GM19351 (cell line): ENCODE results near the gene CFAP70.
A peak's percentile ranks its signal among the peaks of the same experiment; 100 is the strongest.
"Not testable (repeated sequence)": the region's sequence is repeated elsewhere in the genome, so short reads cannot be mapped to it uniquely, and the experiment has no call there.

ENCODE experiments used
- ATAC-seq: cut with Tn5 transposase; IDR thresholded peaks from one replicate; pipeline ENCODE4 v1.9.1; 2021; ENCODE audit warnings: mild to moderate bottlenecking, moderate library complexity; ENCODE audit not compliant: unreplicated experiment

The CFAP70 gene

DNA sequence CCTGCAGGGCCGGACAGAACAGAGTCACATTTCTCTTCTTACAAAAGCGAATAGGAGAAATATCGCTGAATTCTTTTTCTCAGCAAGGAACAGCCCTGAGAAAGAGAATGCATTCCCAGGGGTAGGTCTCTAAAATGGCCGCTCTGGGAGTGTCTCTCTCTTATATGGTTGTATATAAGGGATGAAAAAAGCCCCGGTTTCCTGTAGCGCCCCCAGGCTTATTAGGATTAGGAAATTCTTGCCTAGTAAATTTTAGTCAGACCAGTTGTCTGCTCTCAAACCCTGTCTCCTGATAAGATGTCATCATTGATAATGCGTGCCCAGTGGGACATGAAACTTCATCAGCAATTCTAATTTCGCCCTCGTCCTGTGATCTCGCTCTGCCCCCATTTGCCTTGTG lies 100.1 kb downstream of the CFAP70 start:
- not testable (repeated sequence) for ATAC-seq

DNA sequence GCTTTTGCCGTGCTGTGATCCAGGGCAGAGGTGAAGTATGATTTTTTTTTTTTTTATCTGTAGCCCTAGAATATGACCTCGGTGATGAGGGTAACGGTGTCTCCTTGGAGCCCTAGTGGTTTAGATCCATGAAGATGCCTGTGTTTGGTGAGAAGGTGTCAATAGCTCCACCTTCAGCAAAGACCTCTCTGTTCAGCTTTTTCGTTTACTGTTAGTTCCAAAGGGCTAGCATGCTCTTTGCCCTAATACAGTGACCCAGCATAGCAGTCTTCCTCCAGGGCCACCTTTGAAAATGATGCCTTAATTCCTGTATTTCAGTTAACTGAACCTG lies 105.5 kb downstream of the CFAP70 start:
- no peak for ATAC-seq

DNA sequence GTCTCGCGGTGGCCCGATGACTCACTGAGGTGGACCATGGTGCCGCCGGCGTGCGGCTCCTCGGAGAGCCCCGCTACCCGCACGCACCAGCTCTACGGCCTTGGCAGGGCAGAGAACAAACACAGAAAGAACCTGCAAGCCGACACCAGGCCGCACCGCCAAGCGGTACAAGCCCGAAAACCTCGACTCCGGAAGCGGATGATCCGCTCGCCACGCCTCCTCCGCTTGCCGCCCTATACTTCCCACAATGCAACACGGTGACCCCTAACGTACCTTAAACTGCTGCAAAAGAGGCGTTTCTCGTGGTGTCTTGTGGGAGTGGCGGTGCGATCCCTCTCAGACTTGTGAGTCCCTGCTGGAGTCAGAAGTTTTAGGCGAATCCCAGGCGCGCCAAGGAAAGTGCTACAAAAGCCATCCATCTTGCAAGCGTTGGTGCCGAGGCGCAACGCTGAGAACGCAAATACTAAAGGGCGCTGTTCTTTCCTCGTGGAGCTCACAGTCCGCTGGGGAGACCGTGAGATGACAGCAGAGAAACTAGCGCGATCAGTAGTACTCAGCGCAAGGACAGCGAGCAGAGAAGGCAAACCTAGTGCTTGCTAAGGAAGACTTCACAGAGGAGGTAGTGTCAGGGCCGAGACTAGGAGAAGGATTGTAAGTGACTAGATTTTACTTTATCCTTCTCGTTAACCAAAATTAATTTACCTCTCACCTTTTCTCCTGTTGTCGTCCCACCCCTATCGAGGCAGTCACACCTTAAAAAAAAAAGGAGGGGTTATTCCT lies 106.0 kb downstream of the CFAP70 start, which contains the start of gene MRPS16:
TSS of gene MRPS16 (minus strand) at position 200 of the 780 bp plus-strand sequence. CDS start at position 38, 162 bp downstream.
- ATAC-seq, result peak; percentile 73

DNA sequence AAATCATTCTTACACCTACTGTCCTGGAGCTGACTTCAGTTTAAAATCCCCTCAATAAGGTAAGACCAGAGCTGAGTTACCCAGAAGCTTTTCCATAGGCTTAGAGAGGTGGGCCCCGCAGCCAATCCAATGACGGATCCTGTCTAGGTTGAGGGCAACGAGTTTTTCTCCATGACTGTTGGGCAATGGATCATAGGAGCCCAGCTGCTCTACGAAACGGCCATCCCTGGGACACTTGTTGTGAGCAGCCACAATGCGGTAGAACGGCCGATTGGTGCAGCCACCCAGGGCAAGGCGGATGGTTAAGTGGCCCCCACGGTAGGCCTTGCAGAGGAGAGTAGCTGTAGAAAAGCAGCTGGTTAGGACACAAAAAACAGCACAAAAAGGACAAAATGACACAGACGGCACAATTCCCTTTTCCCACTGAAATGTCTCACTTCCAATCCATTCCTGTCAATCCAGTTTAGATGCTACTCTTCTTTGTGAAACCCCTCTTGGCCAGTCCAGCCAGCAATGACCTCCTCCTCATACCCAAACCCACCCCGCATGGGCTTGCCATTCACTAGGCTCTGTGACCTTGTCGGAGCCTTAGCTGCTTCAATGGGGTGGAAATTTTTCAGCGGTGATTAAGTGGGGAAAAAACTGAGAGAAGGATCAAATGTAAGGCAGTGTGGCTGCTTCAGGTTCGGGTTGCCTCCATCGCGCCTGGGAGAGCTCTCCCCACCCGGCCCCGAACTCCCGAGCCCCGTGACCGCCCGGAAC lies 106.8 kb downstream of the CFAP70 start:
- no peak for ATAC-seq

DNA sequence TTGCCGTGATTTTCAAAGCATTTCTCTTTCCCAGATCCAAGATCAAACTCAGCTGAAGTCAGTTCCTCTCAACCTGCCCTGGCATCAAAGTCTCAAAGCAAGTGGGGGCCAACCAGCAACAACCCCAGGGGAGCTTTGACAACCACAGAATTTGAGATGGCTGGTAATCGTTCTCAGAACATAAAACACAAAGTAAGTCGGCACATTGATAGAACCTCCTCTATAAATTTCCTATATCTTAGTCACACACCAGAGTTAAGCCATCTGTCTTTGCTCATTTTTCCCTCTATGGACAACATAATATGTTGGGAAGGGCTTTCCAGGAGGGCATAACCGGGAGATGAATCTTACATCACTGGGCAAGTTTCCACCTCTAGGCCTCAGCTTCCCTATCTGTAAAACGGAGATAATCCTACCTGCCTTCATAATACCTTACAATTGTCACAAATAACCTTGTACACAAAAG lies 110.4 kb downstream of the CFAP70 start:
- ATAC-seq, result no peak

DNA sequence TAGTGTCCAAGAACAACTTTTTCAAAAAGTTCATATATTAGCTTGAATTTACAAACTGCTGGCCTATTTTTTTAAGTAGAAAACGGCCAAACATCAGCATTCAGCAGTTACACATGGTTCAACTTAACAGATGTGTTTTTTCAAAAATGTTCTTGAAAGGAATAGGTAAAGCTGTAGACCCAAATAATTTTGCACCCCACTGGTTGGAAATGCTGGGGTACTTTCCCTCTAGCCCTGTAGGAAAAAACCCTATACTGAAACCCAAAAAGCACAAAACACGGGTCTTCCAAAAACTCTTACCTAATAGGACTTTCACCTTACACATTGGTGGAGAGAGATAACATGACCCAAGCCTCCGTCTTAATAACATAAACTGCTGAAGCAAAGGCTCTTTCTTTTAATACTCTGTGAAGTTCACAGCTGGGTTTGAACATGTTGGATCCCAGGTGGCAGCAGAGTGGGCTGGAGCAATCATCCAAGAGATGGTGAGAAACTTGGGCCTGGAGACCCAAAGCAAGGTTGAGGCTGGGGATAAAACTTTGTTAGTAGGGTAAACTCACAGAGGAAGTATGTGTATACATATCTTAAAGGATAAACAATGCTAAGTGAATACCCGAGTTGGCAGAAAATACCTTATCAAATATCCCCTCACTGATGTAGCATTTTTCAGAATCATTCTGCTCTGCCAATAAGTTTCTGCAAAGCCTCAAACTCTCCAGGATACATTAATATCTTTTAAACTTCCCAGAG lies 111.0 kb downstream of the CFAP70 start:
- ATAC-seq, result no peak

DNA sequence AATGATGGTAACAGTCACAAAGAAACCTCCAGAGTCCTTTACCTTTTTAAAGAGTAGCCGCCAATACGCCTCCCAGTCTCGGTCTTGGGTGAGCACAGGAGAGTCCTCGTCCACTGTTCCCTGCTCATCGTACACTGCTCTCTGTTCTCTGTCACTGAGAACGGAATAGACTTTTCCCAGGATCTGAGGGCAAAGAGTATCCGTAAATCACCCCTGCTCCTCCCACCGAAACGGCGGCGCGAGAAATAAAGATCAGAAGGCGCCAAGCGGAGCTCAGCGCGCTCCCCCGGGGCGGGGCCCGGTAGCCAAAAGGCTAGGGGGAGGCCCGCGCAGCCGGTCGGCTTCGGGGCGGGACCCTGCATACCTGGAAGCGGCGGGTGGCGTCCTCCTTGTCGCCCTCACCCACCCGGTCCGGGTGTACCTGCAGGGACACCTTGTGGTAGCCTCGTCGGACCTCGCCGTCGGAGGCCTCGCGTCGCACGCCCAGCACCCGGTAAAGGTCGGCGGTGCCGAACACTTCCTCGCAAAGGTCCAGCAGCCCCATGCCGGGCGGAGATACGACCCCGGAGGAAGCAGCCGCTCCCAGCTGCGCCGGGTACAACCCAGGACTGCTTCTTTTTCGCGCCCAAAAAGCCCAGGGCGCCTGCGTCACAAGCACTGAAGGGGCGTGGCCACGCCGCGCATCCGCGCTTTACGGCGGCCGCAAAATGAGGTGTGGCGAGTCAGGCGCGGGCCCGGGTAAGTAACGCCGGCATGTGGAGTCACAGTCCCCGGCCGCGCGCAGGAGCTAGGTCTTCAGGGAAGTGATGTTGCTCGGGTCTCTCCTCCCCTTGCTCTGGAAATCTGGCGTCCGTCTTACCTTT lies 111.8 kb downstream of the CFAP70 start, which contains the start of gene DNAJC9:
TSS of gene DNAJC9 (minus strand) at position 610 of the 863 bp plus-strand sequence. CDS start at position 544, 66 bp downstream.
- ATAC-seq, result peak; percentile 77

DNA sequence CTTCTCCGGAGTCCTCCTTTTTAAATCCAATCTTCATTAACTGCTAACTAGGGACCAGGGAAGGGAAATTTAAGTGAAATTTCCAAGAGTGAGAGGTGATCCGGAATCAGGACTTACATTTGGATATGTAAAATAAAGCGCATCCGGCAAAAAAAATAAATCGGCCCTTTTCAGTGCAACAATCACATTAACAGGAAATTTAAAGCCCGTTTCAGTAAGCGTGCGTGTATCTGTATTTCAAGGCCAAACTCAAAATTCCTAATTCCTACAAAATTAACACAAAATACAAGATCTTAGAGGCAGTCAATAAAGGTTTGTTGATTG lies 112.4 kb downstream of the CFAP70 start:
- no peak for ATAC-seq

DNA sequence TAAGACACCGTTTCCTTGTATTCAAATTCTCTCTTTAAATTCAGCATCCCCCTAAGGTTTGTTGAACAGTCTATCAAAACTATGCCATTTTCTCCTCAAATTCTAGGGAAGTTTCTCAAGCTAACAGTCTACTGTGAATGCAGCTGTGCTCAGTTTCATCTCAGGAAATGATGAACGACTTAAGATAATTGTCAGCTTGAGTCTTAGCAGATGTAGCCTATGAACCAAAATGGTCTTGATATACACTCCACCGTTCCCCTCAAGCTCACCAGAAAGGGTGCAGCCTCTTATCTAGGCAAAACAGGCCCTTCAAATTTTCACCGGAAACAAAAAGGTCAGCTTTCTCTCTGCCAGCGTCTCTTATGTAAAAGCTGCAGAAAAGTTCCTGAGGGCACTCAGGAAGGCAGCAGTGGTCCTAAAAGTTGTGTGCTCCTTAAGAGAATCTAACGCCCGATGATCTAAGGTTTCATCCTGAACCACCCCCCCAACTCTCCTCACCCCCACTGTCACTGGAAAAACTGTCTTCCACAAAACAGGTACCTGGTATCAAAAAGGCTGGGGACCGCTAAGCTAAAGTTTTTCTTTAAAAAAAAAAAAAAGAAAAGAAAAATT lies 113.7 kb downstream of the CFAP70 start:
- no peak for ATAC-seq

DNA sequence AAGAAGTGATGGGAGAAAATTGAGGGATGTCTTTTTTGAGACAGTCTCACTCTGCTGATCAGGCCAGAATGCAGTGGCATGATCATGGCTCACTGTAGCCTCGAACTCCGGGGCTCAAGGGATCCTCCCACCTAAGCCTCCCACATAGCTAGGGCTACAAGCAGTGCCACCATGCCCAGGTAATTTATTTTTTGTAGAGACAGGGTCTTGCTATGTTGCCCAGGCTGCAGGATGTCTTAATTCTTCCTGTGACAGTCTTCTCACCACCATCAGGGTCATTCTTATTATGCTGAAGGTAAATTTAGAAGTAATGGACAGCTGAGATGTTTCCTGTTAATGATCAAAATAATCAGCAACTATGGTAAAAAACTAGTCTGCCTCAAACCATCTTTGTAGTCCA lies 118.8 kb downstream of the CFAP70 start:
- ATAC-seq, result no peak

DNA sequence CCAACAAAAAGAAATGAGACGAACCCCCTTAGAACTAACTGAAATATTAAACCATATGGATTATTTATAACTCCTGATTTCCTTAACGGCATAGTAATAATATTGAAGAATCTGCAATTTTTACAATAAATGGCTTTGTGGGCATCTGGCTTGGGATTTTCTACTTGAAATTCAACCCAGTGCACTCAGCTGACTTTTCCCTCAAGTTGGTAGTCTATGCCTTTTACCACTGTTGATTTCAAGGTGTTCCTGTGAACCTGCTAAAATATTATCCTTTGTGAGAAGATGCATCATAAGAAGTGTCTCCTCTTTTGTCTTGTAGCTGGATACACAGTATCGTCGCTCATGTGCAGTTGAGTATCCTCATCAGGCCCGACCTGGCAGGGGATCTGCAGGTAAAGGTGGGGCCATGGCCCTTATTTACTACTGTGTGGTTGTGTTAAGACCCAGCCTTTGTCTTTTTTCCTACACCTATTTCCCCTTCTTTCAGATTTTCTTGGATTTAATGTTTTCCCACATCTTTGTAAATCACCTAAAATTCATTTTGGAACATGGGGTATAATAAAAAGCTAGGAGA lies 119.6 kb downstream of the CFAP70 start:
- ATAC-seq, result no peak

DNA sequence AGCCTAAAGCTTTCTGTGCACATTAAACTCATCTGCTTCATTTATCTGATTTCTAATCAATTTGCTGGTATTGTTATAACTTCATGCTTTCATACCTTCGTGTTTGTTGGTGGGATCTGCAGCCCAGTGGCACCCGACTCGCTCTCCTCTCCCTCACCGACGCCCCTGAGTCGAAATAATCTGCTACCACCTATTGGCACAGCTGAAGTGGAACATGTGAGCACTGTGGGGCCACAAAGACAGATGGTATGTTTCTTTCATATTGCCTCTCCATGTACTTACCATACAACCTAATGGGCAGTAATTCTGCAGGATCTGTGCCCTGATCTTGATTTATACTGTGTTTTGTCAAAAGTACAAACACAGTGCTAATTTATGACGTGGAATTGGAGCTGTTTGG lies 124.0 kb downstream of the CFAP70 start:
- ATAC-seq, result no peak

DNA sequence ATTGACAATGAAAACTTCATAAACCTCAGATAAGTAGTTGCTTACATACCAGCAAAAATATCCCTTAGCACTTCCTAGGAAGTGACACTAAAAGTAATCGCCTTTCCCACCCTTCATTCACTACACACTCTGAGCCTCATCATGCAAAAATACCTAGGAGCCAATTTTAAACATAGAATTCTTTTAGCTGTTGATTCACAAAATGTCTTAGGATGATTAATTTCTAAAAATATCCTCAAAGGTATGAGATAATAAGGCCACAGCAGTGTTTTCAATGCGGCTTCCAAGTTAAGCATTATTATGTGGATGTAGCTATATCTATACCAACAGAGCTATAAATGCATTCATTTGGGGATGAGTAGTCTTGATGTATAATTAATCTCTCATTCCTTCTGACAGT lies 124.8 kb downstream of the CFAP70 start:
- ATAC-seq, result no peak

DNA sequence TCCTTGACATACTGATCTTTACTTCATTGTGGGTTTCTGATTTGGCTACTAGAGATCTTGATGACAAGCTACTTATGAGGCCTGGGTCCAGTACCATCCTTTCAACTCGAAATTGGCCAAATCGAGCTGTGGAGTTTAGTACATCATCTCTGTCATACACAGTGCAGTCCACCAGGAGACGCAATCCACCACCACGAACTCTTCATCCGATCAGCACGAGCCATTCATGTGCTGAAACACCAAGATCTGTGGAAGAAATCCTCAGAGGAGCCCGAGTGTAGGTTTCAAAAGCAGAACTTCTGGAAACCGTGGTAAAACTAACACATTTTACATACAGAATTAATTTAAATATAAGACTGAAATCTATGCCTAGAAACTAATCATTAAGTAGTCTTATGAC lies 125.8 kb downstream of the CFAP70 start:
- no peak for ATAC-seq

DNA sequence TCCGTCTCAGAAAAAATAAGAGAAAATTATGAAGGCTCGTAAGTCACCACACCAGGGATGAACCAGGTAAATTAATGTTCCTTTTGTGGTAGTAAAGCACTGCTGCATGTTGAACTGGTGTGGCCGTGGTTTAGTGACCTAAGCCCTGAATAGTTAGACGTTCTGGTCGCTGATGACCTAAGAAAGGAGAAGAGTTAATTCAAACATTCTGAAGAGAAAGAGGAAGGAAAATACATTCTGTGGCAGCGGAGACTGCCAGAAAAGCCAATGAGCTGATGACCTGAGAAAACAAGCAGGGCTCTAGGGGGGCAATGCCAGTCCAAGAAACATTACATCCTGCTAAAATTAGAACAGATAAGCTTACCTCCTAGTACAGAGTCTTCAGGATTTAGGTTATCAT lies 129.1 kb downstream of the CFAP70 start:
- no peak for ATAC-seq

DNA sequence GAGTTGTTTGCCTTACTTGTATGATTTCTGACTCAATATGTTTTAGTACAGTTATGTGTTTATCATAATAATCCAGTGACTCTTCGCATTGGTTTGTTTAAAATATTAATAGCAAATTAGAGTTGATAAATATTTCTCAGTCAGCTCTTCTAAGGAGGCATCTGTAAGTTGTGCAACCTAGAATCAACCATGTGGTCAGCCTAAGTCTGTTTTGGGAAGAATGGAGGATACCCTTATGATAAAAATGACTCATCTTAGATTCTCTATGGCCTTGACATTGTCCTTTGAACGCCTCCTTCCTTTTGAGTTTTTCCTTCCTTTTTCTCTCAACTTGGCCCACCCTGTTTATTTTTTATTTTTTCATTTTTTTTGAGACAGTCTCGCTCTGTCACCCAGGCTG lies 130.4 kb downstream of the CFAP70 start:
- no peak for ATAC-seq

DNA sequence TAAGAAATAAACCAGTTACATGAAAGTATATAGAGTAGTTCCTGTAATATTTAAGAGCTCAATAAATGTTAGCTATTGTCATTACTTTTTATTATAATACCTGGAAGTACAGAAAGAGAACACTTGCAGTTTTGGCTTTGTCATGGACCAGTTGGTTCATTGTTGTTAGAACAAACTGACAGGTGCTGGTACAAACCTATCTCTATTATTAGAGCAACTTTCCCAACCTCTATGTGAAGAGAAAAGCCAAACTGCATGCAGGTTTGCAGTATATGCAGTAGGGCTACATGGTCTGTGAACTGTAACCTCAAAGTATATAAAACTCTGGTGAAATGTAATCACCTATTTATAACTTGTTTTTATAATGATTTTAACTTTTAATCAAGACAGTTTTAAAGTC lies 132.0 kb downstream of the CFAP70 start:
- no peak for ATAC-seq

DNA sequence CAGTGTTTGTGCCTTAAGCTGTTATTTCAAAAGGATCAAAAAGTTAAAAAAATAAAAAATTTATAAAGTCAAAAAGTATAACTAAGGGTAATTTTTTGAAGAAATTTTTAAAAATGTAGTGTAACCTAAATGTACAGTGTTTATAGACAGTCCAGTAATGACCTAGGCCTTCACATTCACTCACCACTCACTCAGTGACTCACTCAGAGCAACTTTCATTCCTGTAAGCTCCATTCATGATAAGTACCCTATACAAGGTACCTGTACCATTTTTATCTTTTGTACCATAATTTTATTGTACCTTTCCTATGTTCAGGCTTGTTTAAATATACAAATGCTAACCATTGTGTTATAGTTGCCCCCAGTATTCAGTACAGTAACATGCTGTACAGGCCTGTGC lies 133.1 kb downstream of the CFAP70 start:
- ATAC-seq, result no peak

DNA sequence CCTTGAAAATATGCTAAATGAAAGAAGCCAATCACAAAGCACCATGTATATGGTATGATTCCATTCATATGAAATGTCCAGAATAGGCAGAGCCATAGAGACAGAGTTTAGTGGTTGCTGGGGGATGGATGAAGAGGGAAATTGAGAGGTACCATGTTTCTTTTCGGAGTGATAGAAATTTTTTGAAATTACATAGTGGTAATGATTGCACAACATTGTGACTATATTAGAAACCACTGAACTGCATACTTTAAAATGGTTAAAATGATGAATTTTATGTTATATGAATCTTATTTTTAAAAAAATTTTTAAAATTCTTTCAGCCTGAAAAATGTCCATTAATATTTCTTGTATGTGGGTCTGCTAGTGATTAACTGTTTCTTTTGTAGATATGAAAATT lies 137.7 kb downstream of the CFAP70 start:
- no peak for ATAC-seq

DNA sequence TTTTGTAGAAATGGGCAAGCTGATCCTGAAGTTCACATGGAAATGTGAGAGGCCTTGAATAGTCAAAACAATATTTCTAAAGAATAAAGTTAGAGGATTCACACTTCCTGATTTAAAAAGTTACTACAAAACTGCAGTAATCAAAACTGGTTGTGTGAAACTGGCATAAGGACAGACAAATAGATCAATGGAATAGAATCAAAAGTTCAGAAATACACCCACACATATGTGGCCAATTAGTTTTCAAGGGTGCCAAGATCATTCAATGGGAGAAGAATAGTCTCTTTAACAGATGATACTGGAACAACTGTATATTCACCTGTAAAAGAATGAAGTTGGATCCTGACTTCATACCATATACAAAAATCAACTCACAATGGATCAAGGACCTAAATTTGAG lies 139.3 kb downstream of the CFAP70 start:
- no peak for ATAC-seq
